Motor neuron (in vitro differentiated cells): ENCODE data around the gene SLC47A2. TPM values are rescaled to one million over a fixed set of nuclear protein-coding genes. Genes with fewer than 3 reads are reported as not detected.

Source experiments
- ATAC-seq, 8 experiments: fragments of 200-7000 bp; cut with Tn5 transposase; replicated peaks in 6 of 8; 2 replicates each; pipeline ENCODE4 v1.8.0; 2021; ENCODE audit warnings: mild to moderate bottlenecking in 8 of 8, moderate library complexity in 8 of 8
- H3K27ac ChIP-seq, 2 donors: fragments of 250-450 bp; sonication (Bioruptor Pico); 2 replicates each; pipeline ENCODE4 v1.9.0; 2021; ENCODE audit warnings: antibody characterized with exemption in 2 of 2, mild to moderate bottlenecking in 2 of 2, moderate library complexity in 1 of 2
- H3K4me1 ChIP-seq, 2 donors: fragments of 250-450 bp; sonication (Bioruptor Pico); replicated peaks in 1 of 2; 2 replicates each; pipeline ENCODE4 v1.6.1; 2021; ENCODE audit warnings: antibody characterized with exemption in 2 of 2, mild to moderate bottlenecking in 2 of 2, moderate library complexity in 1 of 2
- H3K4me3 ChIP-seq, 5 donors: fragments of 250-450 bp; sonication (Bioruptor Pico); 2 replicates each; pipeline ENCODE4 v1.9.0; 2021; ENCODE audit warnings: antibody characterized with exemption in 5 of 5, mild to moderate bottlenecking in 5 of 5, moderate library complexity in 4 of 5
- WGBS, 10 experiments: fragments of 450-650 bp; shearing (Covaris generic); methylation state at CpG; one replicate each; pipeline ENCODE4 v1.0.0; 2022; 5-methylcytosine and 5-hydroxymethylcytosine counted together
- in situ Hi-C, 9 experiments: fragments of 400-800 bp; cut with MboI; loops; one replicate each; pipeline ENCODE4 v1.15.0; 2021; ENCODE audit warnings: low sequenced_read_pairs in 9 of 9, low pct_unique_long_range_greater_than_20kb in 2 of 9; ENCODE audit not compliant: unreplicated experiment in 9 of 9
- total RNA-seq, 8 experiments: library from RNA; unstranded; fragments of 300-600 nt; gene quantifications; 2 replicates each; pipeline versions ENCODE4 v1.2.3 to v1.2.4, GENCODE V29; 2022

Gene SLC47A2
- total RNA-seq, 8 experiments from 2014 or later, result 0.29 to 2.2 (median 0.60) TPM

- H3K4me1 ChIP-seq, result peaks cover 18 to 29% of the 10 kb centered on the region in 2 donors
- H3K27ac ChIP-seq, result peak overlapping the region; percentile 85 to 92
- H3K4me3 ChIP-seq, result peak overlapping the region; percentile 51 to 71 (median 60)
- peak in 5 of 8 experiments; percentile 18 to 42 (median 29) for ATAC-seq
- in situ Hi-C loops, result loop anchor here in 1 of 9 experiments (10.0 kb wide), 1 partner anchor 133 kb away; no protein-coding TSS in a partner anchor
- 0 to 25% (median 9%) methylated on average over 1 to 15 of the region's 37 CpGs for WGBS, 10 experiments
These were observed 68.5 kb downstream of the SLC47A2 start for GRCh38 chr17:19647697-19648474.

DNA sequence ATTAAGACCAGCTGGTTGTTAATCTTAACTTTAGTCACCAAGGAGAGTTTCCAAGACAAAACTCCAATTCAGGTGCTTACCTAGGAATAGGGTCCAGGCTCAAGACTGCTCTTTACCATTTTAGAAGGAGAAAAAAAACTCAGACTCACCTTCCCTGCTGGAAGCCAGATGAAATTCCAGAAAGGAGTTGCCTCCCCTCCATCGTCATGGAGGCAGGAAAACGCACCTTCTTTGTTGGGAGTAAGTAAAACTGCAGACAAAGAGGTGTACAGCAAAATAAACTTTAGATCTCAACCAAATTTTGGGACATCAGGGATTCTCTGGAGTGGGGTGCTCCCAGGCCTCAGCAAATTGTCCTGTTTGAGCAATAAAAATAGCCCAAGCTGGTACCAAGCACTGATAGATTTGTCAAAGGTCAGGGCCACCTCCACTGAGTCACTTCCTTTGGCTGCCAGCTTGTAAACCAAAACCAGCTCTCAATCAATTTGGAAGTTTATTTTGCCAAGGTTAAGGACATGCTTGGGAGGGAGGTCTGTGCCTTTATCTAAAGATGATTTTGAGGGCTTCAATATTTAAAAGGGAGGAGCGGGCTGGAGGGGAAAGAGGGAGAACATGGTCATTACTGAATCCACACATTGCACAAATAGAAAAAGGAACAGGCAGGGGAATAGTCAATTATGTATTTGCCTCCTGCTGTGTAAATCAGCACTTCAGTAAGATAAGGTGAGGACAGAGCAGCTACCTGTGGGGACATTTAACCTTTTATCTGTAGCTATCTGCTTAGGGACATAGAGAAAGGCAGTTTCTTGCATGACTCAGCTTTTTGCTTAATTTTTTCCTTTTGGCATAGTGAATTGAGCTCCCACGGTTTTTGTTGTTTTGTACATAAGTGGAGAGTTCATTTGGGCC lies 69.3 kb downstream of the SLC47A2 start:
- WGBS, 10 experiments, result 0 to 100% (median 60%) methylated on average over 1 to 3 of the region's 4 CpGs; no CpG with 5 or more reads in 1 of the 10 experiments
- Histone ChIP-seq H3K27ac (peak overlapping the region; percentile 85 to 92), H3K4me1 (peaks cover 18 to 29% of the 10 kb centered on the region in 2 donors), H3K4me3 (peak overlapping the region; percentile 51 to 71 (median 60))
- in situ Hi-C loops, result loop anchor here in 1 of 9 experiments (10.0 kb wide), 1 partner anchor 132 kb away; no protein-coding TSS in a partner anchor
- no peak for ATAC-seq

DNA sequence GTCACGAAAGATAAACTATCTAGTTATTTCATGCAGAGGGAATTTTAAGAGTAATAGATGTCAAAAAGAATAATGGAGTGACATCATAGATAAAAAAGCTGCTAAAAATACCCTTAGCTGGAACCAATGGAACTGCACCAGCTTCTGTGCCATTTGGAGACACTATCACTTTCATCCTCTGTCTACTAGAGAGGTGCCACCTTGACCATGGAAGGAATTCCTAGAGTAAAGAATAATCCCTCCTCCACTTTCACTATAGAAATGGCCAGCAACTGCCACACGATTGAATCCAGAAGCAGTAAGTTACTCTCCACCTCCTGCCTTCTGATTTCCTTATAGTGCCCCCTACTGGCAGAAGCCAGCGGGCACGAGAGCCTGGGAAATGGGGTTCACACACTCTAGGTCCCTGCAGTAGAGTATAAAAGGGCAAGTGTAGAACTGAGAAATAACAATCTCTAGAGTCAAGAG lies 70.6 kb downstream of the SLC47A2 start:
- H3K4me1 ChIP-seq, result peaks cover 18 to 21% of the 10 kb centered on the region in 2 donors
- no peak overlapping the region for H3K27ac ChIP-seq
- 17 to 100% (median 73%) methylated on average over 1 to 3 of the region's 4 CpGs; no CpG with 5 or more reads in 4 of the 10 experiments for WGBS, 10 experiments
- ATAC-seq, result no peak
- in situ Hi-C loops, result loop anchor here in 1 of 9 experiments (10.0 kb wide), 1 partner anchor 131 kb away; no protein-coding TSS in a partner anchor
- no peak overlapping the region for H3K4me3 ChIP-seq

- WGBS, 10 experiments, result 49 to 100% (median 90%) methylated on average over 1 to 5 of the region's 5 CpGs; no CpG with 5 or more reads in 1 of the 10 experiments
- peaks cover 10 to 13% of the 10 kb centered on the region in 2 donors for H3K4me1 ChIP-seq
- H3K4me3 ChIP-seq, result no peak overlapping the region
- no peak overlapping the region for H3K27ac ChIP-seq
- in situ Hi-C loops, result loop anchor here in 1 of 9 experiments (10.0 kb wide), 1 partner anchor 130 kb away; no protein-coding TSS in a partner anchor
- ATAC-seq, result no peak
These were observed 71.7 kb downstream of the SLC47A2 start for GRCh38 chr17:19644493-19645210.

DNA sequence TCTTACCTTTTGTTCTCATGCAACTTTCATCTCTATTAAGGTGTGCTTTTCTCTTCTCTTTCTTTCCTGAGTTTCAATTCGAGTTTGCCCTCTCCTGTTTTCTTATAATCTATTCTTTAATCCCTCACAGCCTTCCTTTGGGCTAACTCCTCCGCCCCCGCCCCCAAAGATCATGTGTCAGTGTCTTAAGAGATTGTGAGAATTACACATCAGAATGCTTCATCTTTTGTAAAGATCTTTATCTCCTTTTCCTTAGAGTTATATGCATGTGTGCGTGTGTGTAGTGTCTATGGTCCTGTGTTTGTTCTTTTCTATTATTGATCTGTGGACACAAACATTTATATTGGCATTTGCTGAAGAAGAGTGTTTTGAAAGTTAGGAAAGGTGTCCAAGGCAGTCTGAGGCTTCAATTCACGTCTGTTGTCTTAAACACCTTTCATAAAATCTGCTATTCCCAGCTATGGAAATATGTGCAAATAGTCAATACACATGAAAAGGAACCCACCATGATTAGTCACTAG lies 74.0 kb downstream of the SLC47A2 start:
- in situ Hi-C loops, result loop anchor here in 1 of 9 experiments (10.0 kb wide), 1 partner anchor 128 kb away; no protein-coding TSS in a partner anchor
- Histone ChIP-seq H3K4me3 (no peak overlapping the region), H3K27ac (no peak overlapping the region), H3K4me1 (peaks cover 7% of the 10 kb centered on the region in 2 donors)
- 42 to 89% (median 65%) methylated on average over 1 to 5 of the region's 5 CpGs for WGBS, 10 experiments
- ATAC-seq, result no peak

GRCh38 chr17:19641687-19642372 lies 74.6 kb downstream of the SLC47A2 start:
- no peak for ATAC-seq
- 69 to 90% (median 82%) methylated on average over 1 to 4 of the region's 4 CpGs; no CpG with 5 or more reads in 1 of the 10 experiments for WGBS, 10 experiments
- in situ Hi-C loops, result loop anchor here in 1 of 9 experiments (10.0 kb wide), 1 partner anchor 127 kb away; no protein-coding TSS in a partner anchor

DNA sequence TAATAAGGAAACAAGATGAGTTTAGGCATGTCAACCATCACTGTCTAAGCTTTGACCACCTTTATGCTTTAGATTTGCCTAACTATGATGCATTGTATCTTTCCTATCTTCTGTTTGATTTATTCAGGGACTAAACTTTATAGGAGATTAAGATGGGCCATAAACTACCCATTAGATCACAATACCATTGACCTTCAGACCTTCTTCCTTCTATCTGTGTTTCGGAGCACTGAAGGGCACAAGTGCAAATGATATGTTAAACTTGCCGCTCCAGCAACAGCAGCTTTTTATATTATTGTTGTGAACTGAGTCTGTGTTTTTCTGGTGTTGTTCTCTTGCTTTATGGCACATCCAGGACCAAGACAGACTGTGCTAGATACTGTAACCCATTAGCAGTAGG lies 84.5 kb downstream of the SLC47A2 start:
- no peak overlapping the region for H3K27ac ChIP-seq
- WGBS, 10 experiments, result 65 to 100% (median 100%) methylated on average over 1 to 2 of the region's 2 CpGs; no CpG with 5 or more reads in 3 of the 10 experiments
- H3K4me1 ChIP-seq, result no peaks in the 10 kb centered on the region
- no peak overlapping the region for H3K4me3 ChIP-seq
- in situ Hi-C loops, result no loop called here
- ATAC-seq, result no peak

More at GRCh38 chr17:19641687-19642372, 74.6 kb downstream of the SLC47A2 start:
- no peak overlapping the region for H3K27ac ChIP-seq
- H3K4me3 ChIP-seq, result no peak overlapping the region
- H3K4me1 ChIP-seq, result peaks cover 1% of the 10 kb centered on the region in 2 donors

GRCh38 chr17:19630661-19631060 lies 85.7 kb downstream of the SLC47A2 start:
- no peaks in the 10 kb centered on the region for H3K4me1 ChIP-seq
- no peak for ATAC-seq
- whole genome bisulfite sequencing, 10 experiments, result 43 to 90% (median 80%) methylated on average over 1 of the region's 1 CpG; no CpG with 5 or more reads in 5 of the 10 experiments
- no peak overlapping the region for H3K4me3 ChIP-seq
- in situ Hi-C loops, result no loop called here
- no peak overlapping the region for H3K27ac ChIP-seq

DNA sequence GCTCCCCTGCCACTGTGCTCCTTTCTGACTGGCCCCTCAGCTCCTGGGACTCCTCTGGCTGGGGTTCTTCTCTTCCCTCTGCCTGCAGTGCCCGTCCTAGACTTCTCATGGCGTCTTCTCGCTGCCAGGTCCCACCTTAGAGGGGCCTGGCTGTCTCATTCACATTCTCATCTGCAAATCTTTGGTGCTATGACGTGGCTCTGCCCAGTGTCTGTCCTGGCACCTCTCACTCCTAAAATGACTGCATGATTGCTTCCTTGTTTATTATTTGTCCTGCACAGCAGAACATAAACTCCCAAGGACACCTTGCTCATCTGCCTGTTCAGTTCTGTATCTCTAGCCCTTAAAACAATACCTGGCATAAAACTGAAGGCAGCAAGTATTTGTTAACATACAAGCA lies 86.3 kb downstream of the SLC47A2 start:
- no peaks in the 10 kb centered on the region for H3K4me1 ChIP-seq
- in situ Hi-C loops, result no loop called here
- no peak for ATAC-seq
- H3K27ac ChIP-seq, result no peak overlapping the region
- H3K4me3 ChIP-seq, result no peak overlapping the region
- WGBS, 10 experiments, result 58 to 84% (median 71%) methylated on average over 1 to 4 of the region's 4 CpGs; no CpG with 5 or more reads in 4 of the 10 experiments

DNA sequence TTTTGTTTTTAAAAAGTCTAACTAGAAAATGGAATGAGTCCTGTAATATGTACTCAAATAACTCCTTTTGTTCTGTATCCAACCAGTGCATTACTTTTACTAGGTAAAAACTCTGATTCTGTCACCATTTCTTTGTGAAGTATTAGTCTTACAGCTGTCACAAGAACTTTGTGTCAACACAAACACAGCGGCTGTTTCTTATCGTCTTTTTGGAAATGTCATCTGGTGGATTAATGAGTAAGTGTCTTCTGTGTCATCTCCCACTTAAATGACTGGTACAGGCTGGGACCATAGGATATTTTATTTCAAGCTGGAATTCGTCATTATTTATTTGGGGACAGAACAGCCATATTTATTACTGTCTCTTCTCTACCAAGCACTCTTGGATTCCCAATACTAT lies 86.9 kb downstream of the SLC47A2 start:
- 0 to 100% (median 76%) methylated on average over 1 to 3 of the region's 3 CpGs for WGBS, 10 experiments
- in situ Hi-C loops, result no loop called here
- Histone ChIP-seq H3K4me1 (no peaks in the 10 kb centered on the region), H3K27ac (no peak overlapping the region), H3K4me3 (no peak overlapping the region)
- ATAC-seq, result no peak
